ENCODE measurements around the gene DNAI4. TPM values are rescaled to one million over a fixed set of nuclear protein-coding genes. Genes with fewer than 3 reads are reported as not detected.

The DNAI4 gene
- total RNA-seq, 1 experiment from 2014 or later = 4.9 TPM

DNA sequence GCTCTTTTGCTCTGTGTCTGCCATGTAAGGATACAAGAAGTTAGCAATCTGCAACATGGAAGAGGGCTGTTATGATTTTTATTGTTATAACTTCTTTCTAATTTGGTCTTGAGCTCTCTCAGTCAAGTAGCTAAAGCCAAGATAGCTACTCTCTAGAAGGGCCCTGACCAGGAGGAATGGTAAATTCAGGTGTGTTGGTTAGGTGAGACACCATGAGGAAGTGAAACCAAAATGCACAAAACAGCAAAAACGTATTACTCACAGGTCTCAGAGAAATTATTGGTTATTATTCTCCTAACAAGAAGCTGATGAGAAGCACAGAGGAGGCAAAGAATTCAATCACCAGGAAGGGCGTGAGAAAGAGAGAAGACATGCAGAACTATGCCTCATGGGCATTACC, 71.8 kb downstream of the DNAI4 start:
- intact Hi-C loops (cut with micrococcal nuclease; ENCODE audit: unreplicated experiment) = no loop called here
- Histone ChIP-seq H3K27ac (ENCODE audit: low read depth, low read length, poor library complexity, severe bottlenecking) (no peak overlapping the region), H3K27me3 (replicated peaks; ENCODE audit: insufficient read depth, low read depth, low read length, poor library complexity) (no peaks in the 10 kb centered on the region), H3K4me1 (ENCODE audit: insufficient read depth, low read length, poor library complexity, severe bottlenecking) (no peaks in the 10 kb centered on the region), H3K4me3 (ENCODE audit: low read depth, low read length, poor library complexity, severe bottlenecking) (no peak overlapping the region), H3K9me3 (ENCODE audit: low read depth, low read length, poor library complexity, severe bottlenecking) (no peaks in the 10 kb centered on the region), H3K36me3 (ENCODE audit: insufficient read depth, low read length, poor library complexity, severe bottlenecking) (no peaks in the 10 kb centered on the region)
- POLR2A ChIA-PET (ENCODE audit: low non-redundant PET) = no interaction called here
- BruUV-seq (replicated peaks) = no TSS peak
- TF ChIP-seq EZH2 (IDR thresholded peaks at IDR 0.05; ENCODE audit: borderline replicate concordance, low read depth, low read length, poor library complexity, severe bottlenecking) = no peak
- TF ChIP-seq, protein P1, sequence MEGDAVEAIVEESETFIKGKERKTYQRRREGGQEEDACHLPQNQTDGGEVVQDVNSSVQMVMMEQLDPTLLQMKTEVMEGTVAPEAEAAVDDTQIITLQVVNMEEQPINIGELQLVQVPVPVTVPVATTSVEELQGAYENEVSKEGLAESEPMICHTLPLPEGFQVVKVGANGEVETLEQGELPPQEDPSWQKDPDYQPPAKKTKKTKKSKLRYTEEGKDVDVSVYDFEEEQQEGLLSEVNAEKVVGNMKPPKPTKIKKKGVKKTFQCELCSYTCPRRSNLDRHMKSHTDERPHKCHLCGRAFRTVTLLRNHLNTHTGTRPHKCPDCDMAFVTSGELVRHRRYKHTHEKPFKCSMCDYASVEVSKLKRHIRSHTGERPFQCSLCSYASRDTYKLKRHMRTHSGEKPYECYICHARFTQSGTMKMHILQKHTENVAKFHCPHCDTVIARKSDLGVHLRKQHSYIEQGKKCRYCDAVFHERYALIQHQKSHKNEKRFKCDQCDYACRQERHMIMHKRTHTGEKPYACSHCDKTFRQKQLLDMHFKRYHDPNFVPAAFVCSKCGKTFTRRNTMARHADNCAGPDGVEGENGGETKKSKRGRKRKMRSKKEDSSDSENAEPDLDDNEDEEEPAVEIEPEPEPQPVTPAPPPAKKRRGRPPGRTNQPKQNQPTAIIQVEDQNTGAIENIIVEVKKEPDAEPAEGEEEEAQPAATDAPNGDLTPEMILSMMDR (conservative IDR thresholded peaks at IDR 0.05; ENCODE audit: low read depth, low read length) = no peak
- CTCF ChIA-PET = no interaction called here
- no peak for DNase-seq (ENCODE audit: low spot score)

DNA sequence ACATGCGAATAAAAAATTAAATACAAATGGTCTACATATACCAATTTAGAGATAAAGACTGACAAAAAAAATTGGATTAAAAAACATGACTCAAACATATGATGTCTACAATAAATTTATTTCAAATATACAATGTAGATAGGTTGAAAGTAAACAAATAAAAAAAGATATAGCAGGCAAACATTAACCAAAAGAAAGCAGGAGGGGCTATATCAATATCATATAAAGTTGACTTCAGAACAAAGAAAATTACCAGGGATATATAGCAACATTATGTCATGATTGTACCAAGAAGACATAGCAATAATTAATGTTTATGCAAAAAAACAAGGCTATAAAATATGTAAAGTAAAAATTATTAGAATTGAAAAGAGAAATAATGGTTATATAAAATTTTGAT, 73.7 kb downstream of the DNAI4 start:
- H3K27ac ChIP-seq (ENCODE audit: low read depth, low read length, poor library complexity, severe bottlenecking) = no peak overlapping the region
- H3K4me3 ChIP-seq (ENCODE audit: low read depth, low read length, poor library complexity, severe bottlenecking) = no peak overlapping the region
- TF ChIP-seq, protein P1 (conservative IDR thresholded peaks at IDR 0.05; ENCODE audit: low read depth, low read length) = no peak
- no peak for TF ChIP-seq EZH2 (IDR thresholded peaks at IDR 0.05; ENCODE audit: borderline replicate concordance, low read depth, low read length, poor library complexity, severe bottlenecking)
- no TSS peak for BruUV-seq (replicated peaks)
- H3K9me3 ChIP-seq (ENCODE audit: low read depth, low read length, poor library complexity, severe bottlenecking) = no peaks in the 10 kb centered on the region
- H3K36me3 ChIP-seq (ENCODE audit: insufficient read depth, low read length, poor library complexity, severe bottlenecking) = no peaks in the 10 kb centered on the region
- ChIA-PET CTCF (no interaction called here), POLR2A (ENCODE audit: low non-redundant PET) (no interaction called here)
- no peaks in the 10 kb centered on the region for H3K4me1 ChIP-seq (ENCODE audit: insufficient read depth, low read length, poor library complexity, severe bottlenecking)
- no peaks in the 10 kb centered on the region for H3K27me3 ChIP-seq (replicated peaks; ENCODE audit: insufficient read depth, low read depth, low read length, poor library complexity)
- intact Hi-C loops (cut with micrococcal nuclease; ENCODE audit: unreplicated experiment) = no loop called here
- no peak for DNase-seq (ENCODE audit: low spot score)

DNA sequence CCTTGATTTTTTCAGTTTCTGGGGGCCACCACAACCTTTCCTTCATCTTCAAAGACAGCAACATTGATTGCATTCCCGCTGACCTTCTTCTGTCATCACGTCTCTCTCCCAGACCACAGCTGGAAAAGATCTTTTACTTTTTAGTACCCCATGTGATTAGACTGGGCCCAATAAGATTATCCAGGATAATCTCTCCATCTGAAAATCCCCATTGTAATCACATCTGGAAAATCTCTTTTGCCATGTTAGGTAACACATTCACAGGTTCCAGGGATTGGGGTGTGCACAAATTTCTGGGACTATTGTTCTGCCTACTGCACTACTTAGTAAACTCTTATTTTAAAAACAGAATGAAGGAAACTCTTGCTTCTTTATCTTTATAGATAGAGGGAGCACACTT, 76.5 kb downstream of the DNAI4 start:
- Histone ChIP-seq H3K36me3 (ENCODE audit: insufficient read depth, low read length, poor library complexity, severe bottlenecking) (no peaks in the 10 kb centered on the region), H3K9me3 (ENCODE audit: low read depth, low read length, poor library complexity, severe bottlenecking) (no peaks in the 10 kb centered on the region), H3K27ac (ENCODE audit: low read depth, low read length, poor library complexity, severe bottlenecking) (no peak overlapping the region), H3K4me3 (ENCODE audit: low read depth, low read length, poor library complexity, severe bottlenecking) (no peak overlapping the region), H3K4me1 (ENCODE audit: insufficient read depth, low read length, poor library complexity, severe bottlenecking) (no peaks in the 10 kb centered on the region), H3K27me3 (replicated peaks; ENCODE audit: insufficient read depth, low read depth, low read length, poor library complexity) (no peaks in the 10 kb centered on the region)
- TF ChIP-seq EZH2 (IDR thresholded peaks at IDR 0.05; ENCODE audit: borderline replicate concordance, low read depth, low read length, poor library complexity, severe bottlenecking) = no peak
- TF ChIP-seq, protein P1 (conservative IDR thresholded peaks at IDR 0.05; ENCODE audit: low read depth, low read length) = no peak
- intact Hi-C loops (cut with micrococcal nuclease; ENCODE audit: unreplicated experiment) = no loop called here
- no TSS peak for BruUV-seq (replicated peaks)
- ChIA-PET POLR2A (ENCODE audit: low non-redundant PET) (no interaction called here), CTCF (no interaction called here)
- no peak for DNase-seq (ENCODE audit: low spot score)
